ENCODE data around the gene EPB41. TPM values are rescaled to one million over a fixed set of nuclear protein-coding genes. Genes with fewer than 3 reads are reported as not detected.

EPB41 gene
- total and polyA plus RNA-seq, 2 of the 4 experiments (the other 2 are of a cell fraction): 4.6 to 10.0 TPM

- Histone ChIP-seq H3K9me3 (ENCODE audit: control insufficient read depth, insufficient read depth, low read length) (no peaks in the 10 kb centered on the region), H2BK120ac (ENCODE audit: low read depth, low read length) (no peak overlapping the region; the same call in 1 of the 2 replicates), H3K9me1 (ENCODE audit: insufficient read depth, low read length) (no peaks in the 10 kb centered on the region; the same call in 1 of the 2 replicates), H3K14ac (replicated peaks; ENCODE audit: low read depth, low read length) (peak overlapping the region; percentile 25; the same call in 1 of the 2 replicates), H3K79me1 (ENCODE audit: low read depth in 1 of 2, low read length in 2 of 2) (peaks cover 0 to 13% of the 10 kb centered on the region in 2 experiments; a peak in 1 of 4 replicates), H3K56ac (ENCODE audit: extremely low read depth, insufficient read depth, low read length) (peak overlapping the region; percentile 10; the same call in 1 of the 2 replicates), H2BK20ac (ENCODE audit: low read depth, low read length) (no peak overlapping the region), H2BK5ac (ENCODE audit: low read depth, low read length, poor library complexity, severe bottlenecking) (peak overlapping the region; percentile 10), H3K4me1 (ENCODE audit: control insufficient read depth, insufficient read depth, low read length) (peaks cover 17% of the 10 kb centered on the region), H2AK5ac (ENCODE audit: low read depth, low read length) (0 out of 2 replicates have a peak overlapping the region, but pooled peaks have one; percentile 24), H3K9ac (ENCODE audit: low read depth, low read length) (peak overlapping the region; percentile 67), H3K27me3 (ENCODE audit: control insufficient read depth, insufficient read depth, low read length) (no peaks in the 10 kb centered on the region), H4K91ac (ENCODE audit: insufficient read depth, low read depth, low read length) (0 out of 2 replicates have a peak overlapping the region, but pooled peaks have one; percentile 59), H3K4ac (ENCODE audit: low read depth, low read length) (peak overlapping the region; percentile 46; the same call in 1 of the 2 replicates), H2AK9ac (replicated peaks; ENCODE audit: low read depth, low read length, poor library complexity) (peak overlapping the region; percentile 99), H4K5ac (ENCODE audit: low read depth, low read length) (no peak overlapping the region; the same call in 1 of the 2 replicates), H2AFZ (replicated peaks; ENCODE audit: low read length, poor library complexity) (peak overlapping the region; percentile 88), H3K23ac (ENCODE audit: low read depth, low read length) (peak overlapping the region; percentile 24; the same call in 1 of the 2 replicates), H3K27ac (ENCODE audit: insufficient read depth, low read length) (peak overlapping the region; percentile 81), H3K4me3 (ENCODE audit: insufficient read depth, low read depth, low read length) (peak overlapping the region; percentile 54), H2BK15ac (ENCODE audit: low read depth, low read length) (no peak overlapping the region), H3K4me2 (ENCODE audit: low read depth, low read length) (peak overlapping the region; percentile 69), H3K18ac (ENCODE audit: low read depth, low read length) (peak overlapping the region; percentile 37; the same call in 1 of the 2 replicates), H3K36me3 (ENCODE audit: control insufficient read depth, insufficient read depth, low read length) (no peaks in the 10 kb centered on the region), H4K8ac (ENCODE audit: low read depth in 2 of 2, low read length in 2 of 2) (peak overlapping the region; percentile 3 to 84; a peak in 2 of 4 replicates), H4K20me1 (ENCODE audit: insufficient read depth, low read length) (no peaks in the 10 kb centered on the region; the same call in 1 of the 2 replicates)
- ATAC-seq (ENCODE audit: low read depth): peak; percentile 5
- in situ Hi-C loops (cut with MboI; ENCODE audit: low sequenced_read_pairs) (no loop called here), dilution Hi-C loops (cut with HindIII; ENCODE audit: low sequenced_read_pairs, unreplicated experiment) (no loop called here), intact Hi-C loops (cut with micrococcal nuclease) (loop anchor here (2.0 to 5.0 kb wide), 2 partner anchors 59 to 240 kb away; partner anchors contain the start of gene SRSF4)
- peak; percentile 14 for DNase-seq
- CTCF ChIA-PET: interaction anchor here (0.7 kb wide), 1 partner anchor 92 kb away, joined by 3 read pairs; no protein-coding TSS in a partner anchor
- BruUV-seq (replicated peaks): no TSS peak
- POLR2A ChIA-PET (ENCODE audit: unreplicated experiment): no interaction called here
- TF ChIP-seq NFE2L2 (IDR thresholded peaks at IDR 0.05; ENCODE audit: low read depth, low read length): no peak
- no peak for TF ChIP-seq CTCF (conservative IDR thresholded peaks at IDR 0.05; ENCODE audit: low read depth, low read length)
- TF ChIP-seq CHD1 (IDR thresholded peaks at IDR 0.05; ENCODE audit: low read depth, low read length): no peak
- TF ChIP-seq SMC3 (IDR thresholded peaks at IDR 0.05; ENCODE audit: low read depth, low read length): no peak
- TF ChIP-seq CEBPB (IDR thresholded peaks at IDR 0.05; ENCODE audit: low read depth, low read length): no peak
- no peak for TF ChIP-seq RAD21 (IDR thresholded peaks at IDR 0.05; ENCODE audit: low read length)
- 11% methylated on average over 36 of the region's 81 CpGs; no CpG with 5 or more reads in 1 of the 2 experiments for WGBS, 2 experiments (ENCODE audit: extremely low coverage in 2 of 2, insufficient read length in 1 of 2)
Observed at GRCh38 chr1:29121936-29122681, 207.7 kb downstream of the EPB41 start.

All from IMR-90 (cell line).